Epithelial cell of alveolus of lung (primary cell): ENCODE data around the gene FST. TPM values are rescaled to one million over a fixed set of nuclear protein-coding genes. Genes with fewer than 3 reads are reported as not detected.

Experiments
- total RNA-seq: library from RNA; depleted of rRNA; stranded (reverse); fragments of >200 nt; gene quantifications from 2 replicates; pipeline ENCODE4 v1.2.1, GENCODE V29; 2015

The FST gene
- total RNA-seq, result 57.1 and 65.2 TPM in 2 replicates

GRCh38 chr5:53480416-53481158 is at the start of gene FST:
TSS of gene FST (plus strand) at chr5:53480629. CDS start at chr5:53480792, 163 bp downstream.

Other genes starting within 250 kb of the FST start
- 116 and 181 TPM in 2 replicates for gene NDUFS4, start 80.0 kb downstream of the FST start, total RNA-seq